HCT116 (cell line): ENCODE measurements around the gene TNFAIP8. TPM values are rescaled to one million over a fixed set of nuclear protein-coding genes. Genes with fewer than 3 reads are reported as not detected.

Experiments used
- ATAC-seq: fragments of 200-7000 bp; cut with Tn5 transposase; 2 replicates; pipeline ENCODE4 v1.9.1; 2020; ENCODE audit warnings: mild to moderate bottlenecking, moderate library complexity
- BruUV-seq: library from RNA; stranded (reverse); fragments of 400-500 nt; replicated peaks from 2 replicates; lab custom pipeline; 2021; lab: Mats Ljungman, UMichigan
- CTCF ChIA-PET: fragments of 300-600 bp; sonication (Branson Sonifier 250); formaldehyde crosslinking; loops from one replicate; lab custom pipeline; 2021; ENCODE audit warnings: antibody characterized with exemption; lab: Charles Lee
- POLR2A ChIA-PET: fragments of 300-600, 350-600 bp; sonication (Branson Sonifier 250); formaldehyde crosslinking; loops from one replicate; lab custom pipeline; 2021; ENCODE audit warnings: antibody characterized with exemption; lab: Charles Lee
- RAD21 ChIA-PET, 2 experiments: fragments of 300-600 bp; sonication (Branson Sonifier 250); formaldehyde crosslinking; loops; one replicate each; lab custom pipeline; 2023; ENCODE audit warnings: low total read pairs in 2 of 2; ENCODE audit not compliant: uncharacterized antibody in 2 of 2, unreplicated experiment in 2 of 2, low non-redundant PET in 1 of 2; lab: Charles Lee
- DNase-seq: peaks from one replicate; pipeline ENCODE4 v3.0.0-alpha.2; 2010; ENCODE audit warnings: low read depth, low spot score
- H2AFZ ChIP-seq: fragments of 200-600 bp; shearing (Covaris generic), sonication (generic); 2 replicates; pipeline ENCODE4 v1.6.1; 2017; ENCODE audit warnings: low read depth, mixed run types, mixed read lengths, antibody characterized with exemption, low read length; ENCODE audit not compliant: poor library complexity, severe bottlenecking
- H3K27ac ChIP-seq: 2 replicates; pipeline ENCODE4 v1.5.1; 2012; ENCODE audit warnings: low read depth, low read length
- H3K27me3 ChIP-seq: fragments of 200-600 bp; sonication (generic); 2 replicates; pipeline ENCODE4 v1.6.1; 2016; ENCODE audit warnings: mixed run types, low read length, mixed read lengths; ENCODE audit not compliant: insufficient read depth
- H3K36me3 ChIP-seq, 2 experiments: fragments of 200-500 bp in 1 of 2; fragments of 200-600 bp in 1 of 2; sonication (Bioruptor generic) in 1 of 2; sonication (generic) in 1 of 2; 2 replicates each; pipeline versions ENCODE4 v1.5.1 to v1.6.1; 2014 to 2016; ENCODE audit warnings: low read length in 2 of 2, inconsistent platforms in 1 of 2, mixed read lengths in 1 of 2, mixed run types in 1 of 2; ENCODE audit not compliant: insufficient read depth in 2 of 2, control insufficient read depth in 1 of 2
- H3K4me1 ChIP-seq, 2 experiments: fragments of 200-600 bp in 1 of 2; sonication (generic) in 1 of 2; 2 replicates each; pipeline versions ENCODE4 v1.5.1 to v1.6.1; 2012 to 2017; ENCODE audit warnings: low read length in 2 of 2, inconsistent platforms in 1 of 2, mild to moderate bottlenecking in 1 of 2, mixed read lengths in 1 of 2, mixed run types in 1 of 2, moderate library complexity in 1 of 2; ENCODE audit not compliant: insufficient read depth in 2 of 2, control insufficient read depth in 1 of 2
- H3K4me2 ChIP-seq: fragments of 200-600 bp; sonication (generic); 2 replicates; pipeline ENCODE4 v1.6.1; 2017; ENCODE audit warnings: mixed run types, low read length, mixed read lengths
- H3K4me3 ChIP-seq, 2 experiments: fragments of 200-600 bp in 1 of 2; sonication (generic) in 1 of 2; replicated peaks in 1 of 2; 2 replicates each; pipeline ENCODE4 v1.5.1; 2011 to 2016; ENCODE audit warnings: low read length in 2 of 2, control low read depth in 1 of 2, low read depth in 1 of 2, mild to moderate bottlenecking in 1 of 2, mixed read lengths in 1 of 2, mixed run types in 1 of 2
- H3K79me2 ChIP-seq: fragments of 200-600 bp; sonication (generic); 2 replicates; pipeline ENCODE4 v1.6.1; 2017; ENCODE audit warnings: mild to moderate bottlenecking, mixed run types, low read length, moderate library complexity, mixed read lengths; ENCODE audit not compliant: insufficient read depth
- H3K9ac ChIP-seq: fragments of 200-600 bp; sonication (generic); 2 replicates; pipeline ENCODE4 v1.6.1; 2016; ENCODE audit warnings: low read length, mixed read lengths
- H3K9me2 ChIP-seq: fragments of 200-600 bp; sonication (generic), shearing (Covaris generic); 2 replicates; pipeline ENCODE4 v1.6.1; 2017; ENCODE audit warnings: mixed run types, mild to moderate bottlenecking, moderate library complexity; ENCODE audit not compliant: insufficient read depth
- H3K9me3 ChIP-seq, 2 experiments: fragments of 200-500 bp in 1 of 2; fragments of 200-600 bp in 1 of 2; sonication (Bioruptor generic) in 1 of 2; sonication (generic) in 1 of 2; 2 replicates each; pipeline ENCODE4 v1.6.1; 2014 to 2017; ENCODE audit warnings: low read length in 2 of 2, mixed read lengths in 2 of 2, inconsistent platforms in 1 of 2, low read depth in 1 of 2, mild to moderate bottlenecking in 1 of 2, mixed run types in 1 of 2, moderate library complexity in 1 of 2; ENCODE audit not compliant: control insufficient read depth in 1 of 2, insufficient read depth in 1 of 2
- H4K20me1 ChIP-seq: fragments of 200-600 bp; sonication (generic), shearing (Covaris generic); 2 replicates; pipeline ENCODE4 v1.6.1; 2017; ENCODE audit warnings: mixed run types, mild to moderate bottlenecking, moderate library complexity; ENCODE audit not compliant: insufficient read depth
- CTCF ChIP-seq, 3 experiments: fragments of 200-600 bp in 1 of 3; sonication (generic) in 1 of 3; IDR thresholded peaks in 2 of 3; conservative IDR thresholded peaks in 1 of 3; 2 replicates each; pipeline ENCODE4 v1.5.1; 2012 to 2017; ENCODE audit warnings: low read depth in 2 of 3, low read length in 2 of 3, antibody characterized with exemption in 1 of 3, borderline replicate concordance in 1 of 3, control low read depth in 1 of 3, mild to moderate bottlenecking in 1 of 3, mixed read lengths in 1 of 3, mixed run types in 1 of 3, moderate library complexity in 1 of 3; ENCODE audit not compliant: insufficient read depth in 1 of 3
- JUND ChIP-seq: IDR thresholded peaks from 2 replicates; pipeline ENCODE4 v1.6.1; 2012
- POLR2A ChIP-seq: IDR thresholded peaks from 2 replicates; pipeline ENCODE4 v1.7.0; 2011; ENCODE audit warnings: borderline replicate concordance; ENCODE audit not compliant: insufficient read depth, insufficient read length; ENCODE audit errors: extremely low read depth
- RAD21 ChIP-seq: IDR thresholded peaks from 2 replicates; pipeline ENCODE4 v1.6.1; 2012; ENCODE audit warnings: low read depth, mild to moderate bottlenecking
- ZNF274 ChIP-seq: fragments of 200-500 bp; sonication (Bioruptor generic); IDR thresholded peaks from 2 replicates; pipeline ENCODE4 v1.6.1; 2014; ENCODE audit warnings: mild to moderate bottlenecking, low read depth, low read length, inconsistent platforms
- intact Hi-C: fragments of 100-400 bp; cut with micrococcal nuclease; formaldehyde crosslinking; loops from 2 replicates; pipeline ENCODE4 v1.10.0; 2022
- total RNA-seq: library from RNA; stranded (reverse); gene quantifications from one replicate; pipeline ENCODE4 v1.2.1, GENCODE V29; 2021; ENCODE audit not compliant: unreplicated experiment

TNFAIP8 gene
- total RNA-seq, 1 experiment from 2014 or later = 18.4 TPM

GRCh38 chr5:119313658-119314605 lies 41.9 kb upstream of the TNFAIP8 start:
- no peaks in the 10 kb centered on the region for H4K20me1 ChIP-seq
- no peaks in the 10 kb centered on the region for H3K36me3 ChIP-seq
- TF ChIP-seq JUND (no peak), CTCF (IDR thresholded peaks at IDR 0.05 in 2 of 3, conservative IDR thresholded peaks at IDR 0.05 in 1 of 3; ENCODE audit: borderline replicate concordance in 1 of 3, insufficient read depth in 1 of 3, low read depth in 2 of 3, low read length in 2 of 3) (no peak), ZNF274 (no peak), POLR2A (no peak), RAD21 (no peak)
- H3K27me3 ChIP-seq = no peaks in the 10 kb centered on the region
- H3K9me3 ChIP-seq = no peaks in the 10 kb centered on the region
- H3K4me3 ChIP-seq = no peak overlapping the region
- no peak overlapping the region for H3K4me2 ChIP-seq
- H3K9ac ChIP-seq = no peak overlapping the region
- DNase-seq (no peak), ATAC-seq (no peak)
- peaks cover 7 to 10% of the 10 kb centered on the region in 2 experiments; a peak in 3 of 4 replicates for H3K4me1 ChIP-seq
- intact Hi-C loops = no loop called here
- no TSS peak for BruUV-seq
- no peaks in the 10 kb centered on the region for H3K79me2 ChIP-seq
- ChIA-PET RAD21 (no interaction called here), CTCF (interaction anchor here (0.9 to 2.6 kb wide), 2 partner anchors 98 to 326 kb away, joined by 3 to 8 read pairs; partner anchors contain the start of gene DTWD2), POLR2A (no interaction called here)
- no peak overlapping the region for H3K27ac ChIP-seq
- H2AFZ ChIP-seq = no peak overlapping the region
- no peaks in the 10 kb centered on the region for H3K9me2 ChIP-seq
